ENCODE results near the gene MCC.

Gene MCC

GRCh38 chr5:113257545-113257944 is 230.7 kb downstream of the MCC start:
- ChIA-PET CTCF (no interaction called here), POLR2A (no interaction called here)
- TF ChIP-seq, protein P1, sequence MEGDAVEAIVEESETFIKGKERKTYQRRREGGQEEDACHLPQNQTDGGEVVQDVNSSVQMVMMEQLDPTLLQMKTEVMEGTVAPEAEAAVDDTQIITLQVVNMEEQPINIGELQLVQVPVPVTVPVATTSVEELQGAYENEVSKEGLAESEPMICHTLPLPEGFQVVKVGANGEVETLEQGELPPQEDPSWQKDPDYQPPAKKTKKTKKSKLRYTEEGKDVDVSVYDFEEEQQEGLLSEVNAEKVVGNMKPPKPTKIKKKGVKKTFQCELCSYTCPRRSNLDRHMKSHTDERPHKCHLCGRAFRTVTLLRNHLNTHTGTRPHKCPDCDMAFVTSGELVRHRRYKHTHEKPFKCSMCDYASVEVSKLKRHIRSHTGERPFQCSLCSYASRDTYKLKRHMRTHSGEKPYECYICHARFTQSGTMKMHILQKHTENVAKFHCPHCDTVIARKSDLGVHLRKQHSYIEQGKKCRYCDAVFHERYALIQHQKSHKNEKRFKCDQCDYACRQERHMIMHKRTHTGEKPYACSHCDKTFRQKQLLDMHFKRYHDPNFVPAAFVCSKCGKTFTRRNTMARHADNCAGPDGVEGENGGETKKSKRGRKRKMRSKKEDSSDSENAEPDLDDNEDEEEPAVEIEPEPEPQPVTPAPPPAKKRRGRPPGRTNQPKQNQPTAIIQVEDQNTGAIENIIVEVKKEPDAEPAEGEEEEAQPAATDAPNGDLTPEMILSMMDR (IDR thresholded peaks at IDR 0.05; ENCODE audit: insufficient read depth, low read length, missing control alignments), result no peak
- no peak for DNase-seq (ENCODE audit: low read depth, low spot score)
- H3K4me3 ChIP-seq (ENCODE audit: low read depth, low read length), result no peak overlapping the region

GRCh38 chr5:113256671-113257452 is 231.4 kb downstream of the MCC start:
- TF ChIP-seq, protein P1 (IDR thresholded peaks at IDR 0.05; ENCODE audit: insufficient read depth, low read length, missing control alignments), result no peak
- ChIA-PET CTCF (interaction anchor here (0.9 kb wide), 1 partner anchor 13 kb away, joined by 3 read pairs; no protein-coding TSS in a partner anchor), POLR2A (no interaction called here)
- no peak for DNase-seq (ENCODE audit: low read depth, low spot score)
- no peak overlapping the region for H3K4me3 ChIP-seq (ENCODE audit: low read depth, low read length)

- ChIA-PET POLR2A (no interaction called here), CTCF (interaction anchor here (0.9 kb wide), 1 partner anchor 14 kb away, joined by 3 read pairs; no protein-coding TSS in a partner anchor)
- DNase-seq (ENCODE audit: low read depth, low spot score), result no peak
- H3K4me3 ChIP-seq (ENCODE audit: low read depth, low read length), result no peak overlapping the region
- TF ChIP-seq, protein P1 (IDR thresholded peaks at IDR 0.05; ENCODE audit: insufficient read depth, low read length, missing control alignments), result no peak
Measured at GRCh38 chr5:113255579-113256386, 232.5 kb downstream of the MCC start.

- ChIA-PET CTCF (no interaction called here), POLR2A (no interaction called here)
- no peak for DNase-seq (ENCODE audit: low read depth, low spot score)
- TF ChIP-seq, protein P1 (IDR thresholded peaks at IDR 0.05; ENCODE audit: insufficient read depth, low read length, missing control alignments), result no peak
- no peak overlapping the region for H3K4me3 ChIP-seq (ENCODE audit: low read depth, low read length)
Measured at GRCh38 chr5:113255105-113255504, 233.1 kb downstream of the MCC start.

- TF ChIP-seq, protein P1 (IDR thresholded peaks at IDR 0.05; ENCODE audit: insufficient read depth, low read length, missing control alignments), result no peak
- CTCF ChIA-PET, result no interaction called here
Measured at GRCh38 chr5:113253037-113253436, 235.2 kb downstream of the MCC start.

DNA sequence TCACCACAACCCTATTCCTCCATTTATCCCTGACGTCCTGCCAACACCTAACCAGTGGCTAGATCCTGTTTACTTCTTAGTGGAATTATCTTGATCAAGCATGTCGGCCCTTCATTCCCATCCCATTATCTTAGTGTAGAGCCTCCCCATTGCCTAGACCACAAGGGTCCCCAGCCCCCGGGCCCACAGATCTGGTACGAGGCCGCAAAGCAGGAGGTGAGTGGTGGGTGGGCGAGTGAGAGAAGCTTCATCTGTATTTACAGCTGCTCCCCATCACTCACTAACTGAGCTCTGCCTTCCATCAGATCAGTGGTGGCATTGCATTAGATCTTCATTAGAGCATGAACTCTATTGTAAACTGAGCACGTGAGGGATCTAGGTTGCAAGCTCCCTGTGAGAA is 236.2 kb downstream of the MCC start:
- H3K4me3 ChIP-seq (ENCODE audit: low read depth, low read length), result no peak overlapping the region
- no peak for DNase-seq (ENCODE audit: low read depth, low spot score)
- TF ChIP-seq, protein P1 (IDR thresholded peaks at IDR 0.05; ENCODE audit: insufficient read depth, low read length, missing control alignments), result no peak
- POLR2A ChIA-PET, result no interaction called here
- CTCF ChIA-PET, result interaction anchor here (0.9 kb wide), 1 partner anchor 9 kb away, joined by 3 read pairs; no protein-coding TSS in a partner anchor

More at GRCh38 chr5:113253037-113253436, 235.2 kb downstream of the MCC start:
- no peak overlapping the region for H3K4me3 ChIP-seq (ENCODE audit: low read depth, low read length)
- DNase-seq (ENCODE audit: low read depth, low spot score), result no peak
- POLR2A ChIA-PET, result no interaction called here
